ENCODE data around the gene CDYL.

GRCh38 chr6:4935486-4935885, 159.3 kb downstream of the CDYL start:
- no peak for TF ChIP-seq CTCF (IDR thresholded peaks at IDR 0.05)
- TF ChIP-seq POLR2A (IDR thresholded peaks at IDR 0.05), result no peak

Data from lower leg skin (tissue), 3 donors.